Right lobe of liver (tissue), 4 donors: ENCODE measurements around the gene BRD3.

ENCODE experiments used
- POLR2A ChIP-seq: fragments of 450-650 bp; IDR thresholded peaks from one replicate; pipeline ENCODE4 v1.6.1; 2017; ENCODE audit warnings: antibody characterized with exemption, mild to moderate bottlenecking
- TF ChIP-seq, protein P1 (sequence below), 4 donors: fragments of 200-600 bp in 3 of 4; fragments of 450-650 bp in 1 of 4; IDR thresholded peaks; one replicate each; pipeline versions ENCODE4 v1.5.1 to v1.8.0; 2016 to 2022; ENCODE audit warnings: antibody characterized with exemption in 4 of 4, mild to moderate bottlenecking in 2 of 4
- donor health status: DM: no; HTN: no; CAD: no.
- donor health status: DM: no; HTN: no; CAD: no.
- donor health status: DM: no; HTN: yes; CAD: no.

DNA sequence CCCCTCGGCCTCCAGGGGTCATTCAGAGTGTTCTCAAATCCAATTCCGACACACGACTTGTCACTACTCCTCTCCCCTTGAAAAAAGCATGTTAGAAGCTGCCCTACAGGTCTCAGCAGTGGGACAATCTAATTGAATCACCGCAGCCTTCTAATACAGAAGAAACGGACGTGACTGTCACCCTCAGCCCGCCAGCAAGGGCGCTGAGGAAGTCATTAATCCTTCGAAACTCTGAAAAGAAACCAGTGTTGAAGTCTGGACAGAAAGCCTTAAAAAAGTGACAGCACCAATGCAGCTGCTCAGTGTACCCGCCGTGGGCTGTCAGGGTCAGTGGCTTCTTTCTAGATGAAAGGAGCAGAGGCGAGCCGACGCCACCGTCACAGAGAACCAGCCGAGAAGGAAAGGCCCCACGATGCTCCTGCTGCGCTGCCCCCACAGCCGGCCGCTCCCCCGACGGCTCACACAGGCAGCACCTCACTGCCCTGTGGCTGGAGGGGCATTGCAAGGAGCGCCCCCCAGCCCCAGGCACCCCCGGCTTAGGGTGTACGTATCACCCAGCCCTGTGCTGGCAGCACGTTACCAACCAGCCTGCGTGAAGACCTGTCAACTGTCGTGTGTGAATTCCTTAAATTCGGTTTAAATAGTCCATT is 36.9 kb downstream of the BRD3 start:
- TF ChIP-seq POLR2A, result no peak
- TF ChIP-seq, protein P1, sequence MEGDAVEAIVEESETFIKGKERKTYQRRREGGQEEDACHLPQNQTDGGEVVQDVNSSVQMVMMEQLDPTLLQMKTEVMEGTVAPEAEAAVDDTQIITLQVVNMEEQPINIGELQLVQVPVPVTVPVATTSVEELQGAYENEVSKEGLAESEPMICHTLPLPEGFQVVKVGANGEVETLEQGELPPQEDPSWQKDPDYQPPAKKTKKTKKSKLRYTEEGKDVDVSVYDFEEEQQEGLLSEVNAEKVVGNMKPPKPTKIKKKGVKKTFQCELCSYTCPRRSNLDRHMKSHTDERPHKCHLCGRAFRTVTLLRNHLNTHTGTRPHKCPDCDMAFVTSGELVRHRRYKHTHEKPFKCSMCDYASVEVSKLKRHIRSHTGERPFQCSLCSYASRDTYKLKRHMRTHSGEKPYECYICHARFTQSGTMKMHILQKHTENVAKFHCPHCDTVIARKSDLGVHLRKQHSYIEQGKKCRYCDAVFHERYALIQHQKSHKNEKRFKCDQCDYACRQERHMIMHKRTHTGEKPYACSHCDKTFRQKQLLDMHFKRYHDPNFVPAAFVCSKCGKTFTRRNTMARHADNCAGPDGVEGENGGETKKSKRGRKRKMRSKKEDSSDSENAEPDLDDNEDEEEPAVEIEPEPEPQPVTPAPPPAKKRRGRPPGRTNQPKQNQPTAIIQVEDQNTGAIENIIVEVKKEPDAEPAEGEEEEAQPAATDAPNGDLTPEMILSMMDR (IDR thresholded peaks at IDR 0.05), result no peak
